Colon (tissue), 2 donors: ENCODE data around the gene RNU1-4.
"Not testable (repeated sequence)": the region's sequence is repeated elsewhere in the genome, so short reads cannot be mapped to it uniquely, and the experiment has no call there.

ENCODE experiments used
- FAIRE-seq: peaks from 2 replicates; lab custom pipeline; 2012; peaks lifted over from hg19 to GRCh38; lab: Jason Lieb, UNC
- donor health status: control.
- donor health status: control.

The RNU1-4 gene

GRCh38 chr1:16770139-16770759, 29.9 kb downstream of the RNU1-4 start:
- not testable (repeated sequence) for FAIRE-seq

- FAIRE-seq, result not testable (repeated sequence)
Measured at GRCh38 chr1:16770896-16771446, 30.7 kb downstream of the RNU1-4 start.

GRCh38 chr1:16772275-16773204, 32.2 kb downstream of the RNU1-4 start:
- not testable (repeated sequence) for FAIRE-seq

GRCh38 chr1:16773205-16773596, 32.9 kb downstream of the RNU1-4 start:
- FAIRE-seq, result not testable (repeated sequence)

GRCh38 chr1:16773723-16774122, 33.4 kb downstream of the RNU1-4 start:
- not testable (repeated sequence) for FAIRE-seq

- not testable (repeated sequence) for FAIRE-seq
Measured at GRCh38 chr1:16774773-16775172, 34.5 kb downstream of the RNU1-4 start.

GRCh38 chr1:16775290-16775689, 35.0 kb downstream of the RNU1-4 start:
- not testable (repeated sequence) for FAIRE-seq

- FAIRE-seq, result not testable (repeated sequence)
Measured at GRCh38 chr1:16776248-16776647, 35.9 kb downstream of the RNU1-4 start.

GRCh38 chr1:16776835-16777234, 36.5 kb downstream of the RNU1-4 start:
- not testable (repeated sequence) for FAIRE-seq

GRCh38 chr1:16777821-16778220, 37.5 kb downstream of the RNU1-4 start:
- FAIRE-seq, result not testable (repeated sequence)

GRCh38 chr1:16779525-16779924, 39.2 kb downstream of the RNU1-4 start:
- not testable (repeated sequence) for FAIRE-seq

- FAIRE-seq, result not testable (repeated sequence)
Measured at GRCh38 chr1:16781033-16781432, 40.7 kb downstream of the RNU1-4 start.

GRCh38 chr1:16781625-16782024, 41.3 kb downstream of the RNU1-4 start:
- not testable (repeated sequence) for FAIRE-seq

GRCh38 chr1:16784955-16785354, 44.6 kb downstream of the RNU1-4 start:
- FAIRE-seq, result not testable (repeated sequence)

- not testable (repeated sequence) for FAIRE-seq
Measured at GRCh38 chr1:16786362-16786761, 46.0 kb downstream of the RNU1-4 start.

- not testable (repeated sequence) for FAIRE-seq
Measured at GRCh38 chr1:16787175-16787574, 46.9 kb downstream of the RNU1-4 start.

GRCh38 chr1:16787711-16788110, 47.4 kb downstream of the RNU1-4 start:
- not testable (repeated sequence) for FAIRE-seq
